Neuronal stem cell (in vitro differentiated cells): ENCODE data around the gene MCUB.

Experiments used
- DNase-seq: peaks from one replicate; pipeline ENCODE4 v3.0.0-alpha.2; 2013; ENCODE audit warnings: low spot score
- H2AFZ ChIP-seq: one replicate; pipeline ENCODE4 v1.6.1; 2013; ENCODE audit warnings: mild to moderate bottlenecking, low read length, inconsistent platforms
- H2AK5ac ChIP-seq: 2 replicates; pipeline ENCODE4 v1.6.1; 2013; ENCODE audit warnings: low read depth, mild to moderate bottlenecking, inconsistent platforms, low read length, moderate library complexity, mixed read lengths
- H2BK120ac ChIP-seq: 2 replicates; pipeline ENCODE4 v1.6.1; 2013; ENCODE audit warnings: low read depth, mild to moderate bottlenecking, inconsistent platforms, low read length, moderate library complexity, mixed read lengths
- H2BK12ac ChIP-seq: one replicate; pipeline ENCODE4 v1.6.1; 2013; ENCODE audit warnings: low read length, inconsistent platforms
- H2BK15ac ChIP-seq: 2 replicates; pipeline ENCODE4 v1.6.1; 2013; ENCODE audit warnings: mild to moderate bottlenecking, low read length, inconsistent platforms, mixed read lengths
- H2BK5ac ChIP-seq: one replicate; pipeline ENCODE4 v1.6.1; 2013; ENCODE audit warnings: inconsistent platforms, mild to moderate bottlenecking, low read length, moderate library complexity
- H3K14ac ChIP-seq: one replicate; pipeline ENCODE4 v1.6.1; 2013; ENCODE audit warnings: low read length, inconsistent platforms
- H3K18ac ChIP-seq: 2 replicates; pipeline ENCODE4 v1.6.1; 2013; ENCODE audit warnings: low read length, inconsistent platforms
- H3K23ac ChIP-seq: 2 replicates; pipeline ENCODE4 v1.6.1; 2013; ENCODE audit warnings: low read depth, mild to moderate bottlenecking, mixed read lengths, low read length, inconsistent platforms; ENCODE audit not compliant: poor library complexity
- H3K27ac ChIP-seq: replicated peaks from 3 replicates; pipeline ENCODE4 v1.5.1; 2013; ENCODE audit warnings: low read length, inconsistent platforms
- H3K27me3 ChIP-seq, 3 experiments: 2 replicates each; pipeline ENCODE4 v1.6.1; 2013; ENCODE audit warnings: low read length in 3 of 3, mild to moderate bottlenecking in 2 of 3, inconsistent platforms in 1 of 3, low read depth in 1 of 3, mixed read lengths in 1 of 3, moderate library complexity in 1 of 3; ENCODE audit not compliant: control insufficient read depth in 3 of 3, insufficient read depth in 3 of 3
- H3K36me3 ChIP-seq, 2 donors: replicated peaks in 1 of 2; 2 replicates each; pipeline ENCODE4 v1.6.1; 2013; ENCODE audit warnings: low read length in 2 of 2; ENCODE audit not compliant: control insufficient read depth in 2 of 2, insufficient read depth in 2 of 2
- H3K4ac ChIP-seq: 2 replicates; pipeline ENCODE4 v1.6.1; 2013; ENCODE audit warnings: inconsistent platforms, mild to moderate bottlenecking, low read length, moderate library complexity
- H3K4me1 ChIP-seq, 2 donors: 1 replicate in 1 of 2; 2 replicates in 1 of 2; pipeline ENCODE4 v1.6.1; 2013; ENCODE audit warnings: low read length in 2 of 2, low read depth in 1 of 2; ENCODE audit not compliant: control insufficient read depth in 2 of 2, insufficient read depth in 1 of 2
- H3K4me2 ChIP-seq: one replicate; pipeline ENCODE4 v1.6.1; 2013; ENCODE audit warnings: mild to moderate bottlenecking, low read length, inconsistent platforms; ENCODE audit not compliant: insufficient read depth, poor library complexity, severe bottlenecking
- H3K4me3 ChIP-seq, 2 donors: 2 replicates each; pipeline ENCODE4 v1.5.1; 2013; ENCODE audit warnings: low read length in 2 of 2, mild to moderate bottlenecking in 2 of 2, inconsistent platforms in 1 of 2, moderate library complexity in 1 of 2
- H3K79me1 ChIP-seq: one replicate; pipeline ENCODE4 v1.6.1; 2013; ENCODE audit warnings: low read depth, mild to moderate bottlenecking, inconsistent platforms, low read length, moderate library complexity
- H3K9ac ChIP-seq: one replicate; pipeline ENCODE4 v1.6.1; 2013; ENCODE audit warnings: mild to moderate bottlenecking, low read depth, low read length, inconsistent platforms; ENCODE audit not compliant: poor library complexity
- H3K9me3 ChIP-seq, 2 donors: replicated peaks in 1 of 2; 2 replicates each; pipeline versions ENCODE3 to v1.6.1; 2013; ENCODE audit warnings: low read length in 2 of 2, mild to moderate bottlenecking in 2 of 2, inconsistent platforms in 1 of 2, low read depth in 1 of 2, mixed read lengths in 1 of 2, moderate library complexity in 1 of 2; ENCODE audit not compliant: control insufficient read depth in 2 of 2, insufficient read depth in 1 of 2
- H4K8ac ChIP-seq: one replicate; pipeline ENCODE4 v1.6.1; 2013; ENCODE audit warnings: low read depth, mild to moderate bottlenecking, inconsistent platforms, low read length, moderate library complexity
- H4K91ac ChIP-seq: one replicate; pipeline ENCODE4 v1.6.1; 2013; ENCODE audit warnings: low read length, low read depth, mild to moderate bottlenecking, inconsistent platforms; ENCODE audit not compliant: poor library complexity
- WGBS, 2 donors: extraction: QIAGEN DNeasy Blood & Tissue Kit; methylation state at CpG; one replicate each; pipeline ENCODE4 v1.1.7; 2013; ENCODE audit warnings: missing lambda C conversion rate in 2 of 2, mixed read lengths in 1 of 2; ENCODE audit not compliant: insufficient read length in 2 of 2, insufficient replicate concordance in 1 of 2; ENCODE audit errors: extremely low coverage in 2 of 2; 5-methylcytosine and 5-hydroxymethylcytosine counted together

Gene MCUB

GRCh38 chr4:109730619-109731545, 170.8 kb downstream of the MCUB start:
- no peak overlapping the region for H4K91ac ChIP-seq
- H3K4ac ChIP-seq, result no peak overlapping the region
- peak overlapping the region; percentile 6 for H3K23ac ChIP-seq
- peak overlapping the region; percentile 90 for H3K4me2 ChIP-seq
- H3K27me3 ChIP-seq, result peaks cover 0 to 13% (median 9%) of the 10 kb centered on the region in 3 experiments
- no peak overlapping the region for H2BK5ac ChIP-seq
- H2AFZ ChIP-seq, result peak overlapping the region; percentile 98
- no peak overlapping the region for H3K27ac ChIP-seq
- peak overlapping the region; percentile 87 for H3K9ac ChIP-seq
- no peak overlapping the region for H2AK5ac ChIP-seq
- no peak overlapping the region for H3K14ac ChIP-seq
- no peak for DNase-seq
- H2BK120ac ChIP-seq, result no peak overlapping the region
- peak overlapping the region; percentile 92 for H3K18ac ChIP-seq
- WGBS, 2 donors, result no CpG with 5 or more reads among the region's 21 CpGs
- no peaks in the 10 kb centered on the region for H3K9me3 ChIP-seq
- no peaks in the 10 kb centered on the region for H3K36me3 ChIP-seq
- no peak overlapping the region for H2BK12ac ChIP-seq
- H2BK15ac ChIP-seq, result no peak overlapping the region
- H4K8ac ChIP-seq, result no peak overlapping the region
- peaks cover 0 to 3% of the 10 kb centered on the region in 2 donors for H3K4me1 ChIP-seq
- peaks cover 2% of the 10 kb centered on the region for H3K79me1 ChIP-seq
- H3K4me3 ChIP-seq, result peak overlapping the region; percentile 87 to 98

- Histone ChIP-seq H2AFZ (no peak overlapping the region), H3K18ac (no peak overlapping the region)
- DNase-seq, result no peak
Measured at GRCh38 chr4:109733728-109734127, 173.7 kb downstream of the MCUB start.

GRCh38 chr4:109735566-109736365, 175.7 kb downstream of the MCUB start:
- Histone ChIP-seq H3K14ac (no peak overlapping the region), H2BK15ac (no peak overlapping the region), H3K23ac (no peak overlapping the region), H3K36me3 (no peaks in the 10 kb centered on the region), H3K4me2 (no peak overlapping the region), H3K27me3 (peaks cover 0 to 17% (median 2%) of the 10 kb centered on the region in 3 experiments), H2BK5ac (no peak overlapping the region), H2AFZ (no peak overlapping the region), H4K91ac (no peak overlapping the region), H3K4ac (no peak overlapping the region), H3K9ac (no peak overlapping the region), H3K4me3 (no peak overlapping the region), H3K79me1 (no peaks in the 10 kb centered on the region), H4K8ac (no peak overlapping the region), H2BK120ac (no peak overlapping the region), H3K18ac (no peak overlapping the region), H2BK12ac (no peak overlapping the region), H3K4me1 (no peaks in the 10 kb centered on the region), H3K9me3 (no peaks in the 10 kb centered on the region), H2AK5ac (no peak overlapping the region), H3K27ac (no peak overlapping the region)
- DNase-seq, result no peak
- no CpG with 5 or more reads among the region's 7 CpGs for WGBS, 2 donors

More at GRCh38 chr4:109733728-109734127, 173.7 kb downstream of the MCUB start:
- no peak overlapping the region for H3K4ac ChIP-seq
- H3K9ac ChIP-seq, result no peak overlapping the region
- H3K4me2 ChIP-seq, result no peak overlapping the region
- H3K4me1 ChIP-seq, result peaks cover 0 to 3% of the 10 kb centered on the region in 2 donors
- H3K27ac ChIP-seq, result no peak overlapping the region
- no peak overlapping the region for H3K4me3 ChIP-seq
- no peak overlapping the region for H4K91ac ChIP-seq
- no peak overlapping the region for H4K8ac ChIP-seq
- WGBS, 2 donors, result no CpG with 5 or more reads among the region's 5 CpGs
- no peak overlapping the region for H2BK12ac ChIP-seq
- no peak overlapping the region for H3K14ac ChIP-seq
- no peak overlapping the region for H2BK15ac ChIP-seq
- H3K23ac ChIP-seq, result no peak overlapping the region
- H2BK5ac ChIP-seq, result no peak overlapping the region
- H2BK120ac ChIP-seq, result no peak overlapping the region
- H2AK5ac ChIP-seq, result no peak overlapping the region
- H3K27me3 ChIP-seq, result peaks cover 0 to 16% (median 9%) of the 10 kb centered on the region in 3 experiments
- no peaks in the 10 kb centered on the region for H3K36me3 ChIP-seq
- no peaks in the 10 kb centered on the region for H3K9me3 ChIP-seq
- peaks cover 2% of the 10 kb centered on the region for H3K79me1 ChIP-seq
